Measurements from ENCODE around the gene PLCL1. TPM values are rescaled to one million over a fixed set of nuclear protein-coding genes. Genes with fewer than 3 reads are reported as not detected.

PLCL1 gene
- total and polyA plus RNA-seq, 2 donors (not counting 3 experiments of a cell fraction or from before 2014, with no cell fraction given) = 0.79 to 3.4 TPM

- no peak for TF ChIP-seq MAX (IDR thresholded peaks at IDR 0.05; ENCODE audit: insufficient read depth, insufficient read length)
- TF ChIP-seq EZH2 (IDR thresholded peaks at IDR 0.05; ENCODE audit: borderline replicate concordance, low read depth, low read length, severe bottlenecking) = no peak
- FAIRE-seq (no peak), DNase-seq (ENCODE audit: low read depth, low spot score) (no peak)
- ChIA-PET CTCF (no interaction called here), POLR2A (no interaction called here)
- Histone ChIP-seq H3K27me3 (ENCODE audit: control insufficient read depth in 2 of 2, insufficient read depth in 2 of 2, low read length in 2 of 2) (no peaks in the 10 kb centered on the region), H3K9me3 (replicated peaks; ENCODE audit: control insufficient read depth, insufficient read depth, low read length) (no peaks in the 10 kb centered on the region), H3K4me2 (ENCODE audit: insufficient read depth, low read length) (no peak overlapping the region), H3K9me1 (replicated peaks; ENCODE audit: control insufficient read depth, extremely low read depth, insufficient read depth, low read length) (no peaks in the 10 kb centered on the region), H4K20me1 (replicated peaks; ENCODE audit: control insufficient read depth, extremely low read depth, insufficient read depth, low read length) (no peaks in the 10 kb centered on the region), H3K36me3 (ENCODE audit: control insufficient read depth in 2 of 2, extremely low read depth in 1 of 2, insufficient read depth in 2 of 2, low read length in 2 of 2) (no peaks in the 10 kb centered on the region), H3K9ac (replicated peaks; ENCODE audit: extremely low read depth, insufficient read depth, low read length) (no peak overlapping the region), H3K4me3 (replicated peaks in 1 of 3; ENCODE audit: insufficient read depth in 1 of 3, low read depth in 1 of 3, low read length in 3 of 3) (no peak overlapping the region), H3K4me1 (ENCODE audit: control insufficient read depth, extremely low read depth, insufficient read depth, low read length) (no peaks in the 10 kb centered on the region), H3K79me2 (ENCODE audit: control insufficient read depth, insufficient read depth, low read length) (no peaks in the 10 kb centered on the region), H3K27ac (ENCODE audit: insufficient read depth, low read depth, low read length) (no peak overlapping the region), H2AFZ (ENCODE audit: low read depth, low read length) (no peak overlapping the region)
- BruUV-seq (replicated peaks) = no TSS peak
- dilution Hi-C loops (cut with MboI; ENCODE audit: extremely low pct_ligation_motif_present, low sequenced_read_pairs) = no loop called here
- intact Hi-C loops (cut with micrococcal nuclease) = no loop called here
Measured at GRCh38 chr2:197941715-197942114, 137.3 kb downstream of the PLCL1 start.

- dilution Hi-C loops (cut with MboI; ENCODE audit: extremely low pct_ligation_motif_present, low sequenced_read_pairs) = no loop called here
- no peak overlapping the region for H3K4me2 ChIP-seq (ENCODE audit: insufficient read depth, low read length)
- H3K27me3 ChIP-seq (ENCODE audit: control insufficient read depth in 2 of 2, insufficient read depth in 2 of 2, low read length in 2 of 2) = no peaks in the 10 kb centered on the region
- H3K79me2 ChIP-seq (ENCODE audit: control insufficient read depth, insufficient read depth, low read length) = no peaks in the 10 kb centered on the region
- no peaks in the 10 kb centered on the region for H3K4me1 ChIP-seq (ENCODE audit: control insufficient read depth, extremely low read depth, insufficient read depth, low read length)
- no peak overlapping the region for H2AFZ ChIP-seq (ENCODE audit: low read depth, low read length)
- H3K27ac ChIP-seq (ENCODE audit: insufficient read depth, low read depth, low read length) = no peak overlapping the region
- H3K4me3 ChIP-seq (replicated peaks in 1 of 3; ENCODE audit: insufficient read depth in 1 of 3, low read depth in 1 of 3, low read length in 3 of 3) = no peak overlapping the region
- BruUV-seq (replicated peaks) = no TSS peak
- no peak overlapping the region for H3K9ac ChIP-seq (replicated peaks; ENCODE audit: extremely low read depth, insufficient read depth, low read length)
- no peaks in the 10 kb centered on the region for H3K9me1 ChIP-seq (replicated peaks; ENCODE audit: control insufficient read depth, extremely low read depth, insufficient read depth, low read length)
- ChIA-PET CTCF (interaction anchor here (1.0 to 1.3 kb wide), 3 partner anchors 10 to 59 kb away, joined by 3 read pairs; no protein-coding TSS in a partner anchor), POLR2A (no interaction called here)
- TF ChIP-seq POLR2A (IDR thresholded peaks at IDR 0.05; ENCODE audit: low read depth, low read length) (no peak), JUN (IDR thresholded peaks at IDR 0.05; ENCODE audit: borderline replicate concordance, insufficient read depth, insufficient read length, low read depth) (no peak)
- intact Hi-C loops (cut with micrococcal nuclease) = no loop called here
- DNase-seq (ENCODE audit: low read depth, low spot score) = no peak
- no peaks in the 10 kb centered on the region for H4K20me1 ChIP-seq (replicated peaks; ENCODE audit: control insufficient read depth, extremely low read depth, insufficient read depth, low read length)
- FAIRE-seq = no peak
- H3K36me3 ChIP-seq (ENCODE audit: control insufficient read depth in 2 of 2, extremely low read depth in 1 of 2, insufficient read depth in 2 of 2, low read length in 2 of 2) = no peaks in the 10 kb centered on the region
- no peaks in the 10 kb centered on the region for H3K9me3 ChIP-seq (replicated peaks; ENCODE audit: control insufficient read depth, insufficient read depth, low read length)
Measured at GRCh38 chr2:197943731-197944130, 139.3 kb downstream of the PLCL1 start.
